Neural progenitor cell (in vitro differentiated cells): Measurements from ENCODE around the gene LGI4.

Experiments used
- CTCF ChIP-seq: fragments of 200-600 bp; sonication (generic); IDR thresholded peaks from 2 replicates; pipeline ENCODE4 v1.5.1; 2017; ENCODE audit warnings: antibody characterized with exemption, mild to moderate bottlenecking
- EZH2phosphoT487 ChIP-seq: fragments of 200-600 bp; sonication (generic); IDR thresholded peaks from 2 replicates; pipeline ENCODE4 v1.6.1; 2017; ENCODE audit warnings: antibody characterized with exemption

GRCh38 chr19:35133826-35134225 is 1.0 kb downstream of the LGI4 start:
- TF ChIP-seq CTCF: no peak
- TF ChIP-seq EZH2phosphoT487: no peak
